K562 treated with DMSO at 1 percent for 12 hours (cell line): ENCODE measurements around the gene FHAD1. TPM values are rescaled to one million over a fixed set of nuclear protein-coding genes. Genes with fewer than 3 reads are reported as not detected.

Experiments
- total RNA-seq: library from RNA; unstranded; fragments of 300-600 nt; gene quantifications from 2 replicates; pipeline ENCODE4 v1.2.3, GENCODE V29; 2022; ENCODE audit not compliant: insufficient read depth

The FHAD1 gene
- total RNA-seq, result 4.5 and 22.2 TPM in 2 replicates

GRCh38 chr1:15246960-15247614 is at the start of gene FHAD1:
TSS of gene FHAD1 (plus strand) at chr1:15247223. CDS start at chr1:15251785, 4,562 bp downstream.

DNA sequence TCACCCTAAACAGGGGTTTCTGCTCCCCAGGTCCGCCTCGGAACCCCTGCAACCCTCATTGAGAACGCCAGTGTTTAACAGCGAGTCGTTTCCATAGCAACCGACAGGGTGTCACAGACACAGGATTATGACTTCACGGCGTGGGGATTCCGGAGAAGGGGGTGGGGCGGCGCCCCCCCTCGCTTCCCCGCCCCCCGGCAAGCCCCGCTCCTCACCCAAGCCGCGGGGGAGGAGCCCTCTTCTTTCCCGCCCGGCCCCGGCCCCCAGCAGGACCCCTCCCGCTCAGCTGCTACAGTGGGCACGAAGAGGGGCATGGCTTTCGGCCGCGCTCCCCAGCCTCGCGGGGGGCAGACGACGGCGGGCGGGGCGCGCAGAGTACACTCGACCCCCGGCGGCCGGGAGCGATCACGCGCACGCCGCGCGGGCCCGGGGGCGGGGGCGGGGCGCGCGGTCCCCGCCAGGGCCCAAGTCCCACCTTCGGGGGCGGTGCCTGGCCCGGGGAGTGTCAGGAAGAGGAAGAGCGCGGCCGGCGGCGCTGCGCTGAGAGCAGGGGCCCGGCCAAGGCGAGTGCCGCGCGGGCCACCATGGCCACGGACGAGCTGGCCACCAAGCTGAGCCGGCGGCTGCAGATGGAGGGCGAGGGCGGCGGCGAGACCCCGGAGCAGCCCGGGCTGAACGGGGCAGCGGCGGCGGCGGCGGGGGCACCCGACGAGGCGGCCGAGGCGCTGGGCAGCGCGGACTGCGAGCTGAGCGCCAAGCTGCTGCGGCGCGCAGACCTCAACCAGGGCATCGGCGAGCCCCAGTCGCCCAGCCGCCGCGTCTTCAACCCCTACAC is 162.6 kb downstream of the FHAD1 start, which contains the start of gene EFHD2:
EFHD2 (plus strand) TSS at position 501 of the 835 bp plus-strand sequence; CDS start at position 585, 84 bp downstream.

Other genes with a start within 250 kb of the FHAD1 start
- 1.5 and 1.6 TPM in 2 replicates for gene TMEM51, start 93.5 kb upstream of the FHAD1 start, total RNA-seq
- 65.3 and 67.0 TPM in 2 replicates for gene EFHD2, start 162.7 kb downstream of the FHAD1 start, total RNA-seq
- not detected in 2 replicates for gene CTRC, start 191.2 kb downstream of the FHAD1 start, total RNA-seq
- not detected in 2 replicates for gene CELA2A, start 209.5 kb downstream of the FHAD1 start, total RNA-seq
- not detected in 2 replicates for gene CELA2B, start 228.9 kb downstream of the FHAD1 start, total RNA-seq